Keratinocyte (primary cell): ENCODE data around the gene F5.

Experiments
- CTCF ChIP-seq, 3 experiments: IDR thresholded peaks in 1 of 3; conservative IDR thresholded peaks in 1 of 3; optimal IDR thresholded peaks in 1 of 3; 2 replicates in 2 of 3; 3 replicates in 1 of 3; pipeline versions ENCODE3 to v1.5.1; 2011; ENCODE audit warnings: low read length in 3 of 3, mild to moderate bottlenecking in 3 of 3, moderate library complexity in 2 of 3, control low read depth in 1 of 3, inconsistent platforms in 1 of 3; ENCODE audit not compliant: insufficient read depth in 2 of 3; ENCODE audit errors: extremely low read depth in 1 of 3
- EZH2 ChIP-seq: IDR thresholded peaks from one replicate; pipeline ENCODE4 v1.6.1; 2012; ENCODE audit warnings: inconsistent platforms, mild to moderate bottlenecking, low read length, moderate library complexity

- TF ChIP-seq CTCF (optimal IDR thresholded peaks at IDR 0.05 in 1 of 3, IDR thresholded peaks at IDR 0.05 in 1 of 3, conservative IDR thresholded peaks at IDR 0.05 in 1 of 3; ENCODE audit: extremely low read depth in 1 of 3, insufficient read depth in 2 of 3, low read length in 3 of 3), result peak; percentile 22 to 25 (median 25)
- no peak for TF ChIP-seq EZH2
Measured at GRCh38 chr1:169485431-169486280, 100.6 kb downstream of the F5 start, which contains the start of gene SLC19A2.
